Liver (tissue), 9 donors: ENCODE data around the gene SERBP1. TPM values are rescaled to one million over a fixed set of nuclear protein-coding genes. Genes with fewer than 3 reads are reported as not detected.
"Not testable (repeated sequence)": the region's sequence is repeated elsewhere in the genome, so short reads cannot be mapped to it uniquely, and the experiment has no call there.

ENCODE experiments used
- DNase-seq: peaks from one replicate; pipeline ENCODE4 v3.0.0-alpha.2; 2017; ENCODE audit warnings: low spot score
- H3K27ac ChIP-seq, 2 donors: one replicate each; pipeline ENCODE4 v1.7.0; 2013; ENCODE audit warnings: inconsistent platforms in 2 of 2, low read length in 2 of 2, control low read depth in 1 of 2, low read depth in 1 of 2, mild to moderate bottlenecking in 1 of 2
- H3K27me3 ChIP-seq, 4 donors: one replicate each; pipeline versions ENCODE4 v1.6.1 to v1.7.0; 2013; ENCODE audit warnings: low read length in 3 of 4, inconsistent platforms in 1 of 4, mild to moderate bottlenecking in 1 of 4, moderate library complexity in 1 of 4; ENCODE audit not compliant: control insufficient read depth in 4 of 4, insufficient read depth in 4 of 4
- H3K36me3 ChIP-seq, 4 donors: one replicate each; pipeline versions ENCODE4 v1.6.1 to v1.7.0; 2013; ENCODE audit warnings: low read length in 3 of 4, mild to moderate bottlenecking in 3 of 4, low read depth in 1 of 4, moderate library complexity in 1 of 4; ENCODE audit not compliant: control insufficient read depth in 4 of 4, insufficient read depth in 3 of 4
- H3K4me1 ChIP-seq, 4 donors: one replicate each; pipeline versions ENCODE4 v1.6.1 to v1.7.0; 2013; ENCODE audit warnings: low read length in 3 of 4, mild to moderate bottlenecking in 3 of 4, moderate library complexity in 1 of 4; ENCODE audit not compliant: control insufficient read depth in 4 of 4, insufficient read depth in 4 of 4
- H3K4me3 ChIP-seq, 3 donors: one replicate each; pipeline versions ENCODE4 v1.6.1 to v1.7.0; 2013; ENCODE audit warnings: low read length in 3 of 3, control low read depth in 1 of 3, low read depth in 1 of 3, mild to moderate bottlenecking in 1 of 3
- H3K9ac ChIP-seq, 2 donors: one replicate each; pipeline ENCODE4 v1.7.0; 2013; ENCODE audit warnings: low read length in 2 of 2, mild to moderate bottlenecking in 2 of 2, moderate library complexity in 2 of 2, control low read depth in 1 of 2, low read depth in 1 of 2
- H3K9me3 ChIP-seq, 4 donors: one replicate each; pipeline versions ENCODE4 v1.6.1 to v1.7.0; 2013; ENCODE audit warnings: low read length in 3 of 4; ENCODE audit not compliant: control insufficient read depth in 4 of 4
- CTCF ChIP-seq: fragments of 150-350 bp; IDR thresholded peaks from 2 replicates; pipeline ENCODE4 v1.5.1; 2017; ENCODE audit warnings: improper control_type of control experiment, low read depth, low read length; ENCODE audit not compliant: missing input control
- EGR1 ChIP-seq, 2 donors: IDR thresholded peaks; 2 replicates each; pipeline ENCODE4 v1.6.1; 2016 to 2018; ENCODE audit warnings: antibody characterized with exemption in 2 of 2, low read depth in 2 of 2
- FOXA1 ChIP-seq: IDR thresholded peaks from 2 replicates; pipeline ENCODE4 v1.6.1; 2016; ENCODE audit warnings: antibody characterized with exemption
- FOXA2 ChIP-seq: IDR thresholded peaks from 2 replicates; pipeline ENCODE4 v1.6.1; 2016; ENCODE audit warnings: antibody characterized with exemption
- GABPA ChIP-seq, 2 donors: IDR thresholded peaks in 1 of 2; conservative IDR thresholded peaks in 1 of 2; 2 replicates each; pipeline ENCODE4 v1.6.1; 2016; ENCODE audit warnings: antibody characterized with exemption in 2 of 2, mild to moderate bottlenecking in 1 of 2, moderate library complexity in 1 of 2
- HNF4A ChIP-seq, 2 donors: conservative IDR thresholded peaks; 2 replicates each; pipeline ENCODE4 v1.6.1; 2016; ENCODE audit warnings: antibody characterized with exemption in 2 of 2, mild to moderate bottlenecking in 2 of 2
- HNF4G ChIP-seq: IDR thresholded peaks from 2 replicates; pipeline ENCODE4 v1.6.1; 2016; ENCODE audit warnings: antibody characterized with exemption
- JUND ChIP-seq, 2 donors: IDR thresholded peaks; 2 replicates each; pipeline ENCODE4 v1.6.1; 2016; ENCODE audit warnings: antibody characterized with exemption in 2 of 2
- NR2F2 ChIP-seq: IDR thresholded peaks from 2 replicates; pipeline ENCODE4 v1.6.1; 2016; ENCODE audit warnings: antibody characterized with exemption
- RAD21 ChIP-seq, 2 donors: IDR thresholded peaks; 2 replicates each; pipeline ENCODE4 v1.6.1; 2016; ENCODE audit warnings: antibody characterized with exemption in 2 of 2, mild to moderate bottlenecking in 2 of 2
- REST ChIP-seq: IDR thresholded peaks from 2 replicates; pipeline ENCODE4 v1.6.1; 2016; ENCODE audit warnings: antibody characterized with exemption, mild to moderate bottlenecking
- RXRA ChIP-seq, 2 donors: IDR thresholded peaks; 2 replicates each; pipeline ENCODE4 v1.6.1; 2017 to 2018; ENCODE audit warnings: antibody characterized with exemption in 2 of 2, mild to moderate bottlenecking in 1 of 2
- SP1 ChIP-seq: IDR thresholded peaks from 2 replicates; pipeline ENCODE4 v1.6.1; 2018; ENCODE audit warnings: antibody characterized with exemption, mild to moderate bottlenecking
- TAF1 ChIP-seq: conservative IDR thresholded peaks from 2 replicates; pipeline ENCODE4 v1.6.1; 2016; ENCODE audit warnings: antibody characterized with exemption, mild to moderate bottlenecking
- YY1 ChIP-seq: IDR thresholded peaks from 2 replicates; pipeline ENCODE4 v1.6.1; 2016; ENCODE audit warnings: antibody characterized with exemption, mild to moderate bottlenecking
- WGBS: extraction: QIAGEN DNeasy Blood & Tissue Kit; methylation state at CpG from one replicate; pipeline ENCODE4 v1.1.7; 2013; 5-methylcytosine and 5-hydroxymethylcytosine counted together
- polyA plus RNA-seq, 2 donors: library from polyadenylated mRNA; stranded (reverse) in 1 of 2; unstranded in 1 of 2; fragments of 200-250 nt in 1 of 2; fragments of >200 nt in 1 of 2; fragmentation: Nextera tagmentation in 1 of 2; extraction: Ambion mirVana in 1 of 2; gene quantifications; one replicate each; pipeline versions ENCODE4 v1.2.1 to v1.2.3, GENCODE V29; 2013 to 2015
- total RNA-seq, 2 donors: library from RNA; depleted of rRNA; stranded (reverse); fragments of >200 nt; gene quantifications; one replicate each; pipeline ENCODE4 v1.2.3, GENCODE V29; 2014
- TF ChIP-seq, protein P1 (sequence below): IDR thresholded peaks from 2 replicates; pipeline ENCODE4 v1.6.1; 2016; ENCODE audit warnings: antibody characterized with exemption
- donor health status: healthy.
- donor health status: healthy.
- donor health status: healthy.
- donor health status: healthy.
- donor health status: healthy.

SERBP1 gene
- total and polyA plus RNA-seq, 4 donors = 66.6 to 140 (median 117) TPM

DNA sequence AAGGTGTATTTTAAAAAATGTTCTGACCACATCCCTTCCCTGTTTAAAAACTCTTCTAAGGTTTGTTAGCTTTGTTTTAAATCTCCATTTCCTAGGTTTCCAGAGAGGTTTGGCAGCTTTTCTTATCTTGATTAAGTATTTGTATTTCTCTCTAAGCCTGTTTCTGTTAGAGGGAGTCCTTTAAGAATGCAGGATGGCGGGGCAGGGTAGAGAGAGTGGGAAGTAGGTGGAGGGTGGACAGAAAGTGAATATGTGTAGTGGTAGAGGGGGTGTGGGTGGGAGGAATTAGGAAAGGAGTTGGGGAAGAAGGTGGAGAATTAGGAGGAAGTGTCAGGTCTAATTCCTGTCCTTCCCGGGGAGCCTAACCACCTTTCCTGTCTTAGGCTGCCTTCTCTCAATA lies 21.2 kb upstream of the SERBP1 start:
- H3K36me3 ChIP-seq = no peaks in the 10 kb centered on the region
- 78% methylated on average over 2 of the region's 2 CpGs for WGBS
- no peaks in the 10 kb centered on the region for H3K9me3 ChIP-seq
- no peak overlapping the region for H3K4me3 ChIP-seq
- no peak overlapping the region for H3K9ac ChIP-seq
- no peak for TF ChIP-seq JUND (IDR thresholded peaks at IDR 0.05)
- TF ChIP-seq SP1 = no peak
- no peak for TF ChIP-seq RXRA (IDR thresholded peaks at IDR 0.05)
- no peak for TF ChIP-seq RAD21 (IDR thresholded peaks at IDR 0.05)
- no peak for TF ChIP-seq REST
- TF ChIP-seq FOXA2 = no peak
- TF ChIP-seq NR2F2 = no peak
- no peak for TF ChIP-seq GABPA (IDR thresholded peaks at IDR 0.05 in 1 of 2, conservative IDR thresholded peaks at IDR 0.05 in 1 of 2)
- TF ChIP-seq HNF4A (conservative IDR thresholded peaks at IDR 0.05) = no peak
- TF ChIP-seq FOXA1 = no peak
- no peaks in the 10 kb centered on the region for H3K27me3 ChIP-seq
- H3K27ac ChIP-seq = no peak overlapping the region
- DNase-seq = no peak
- H3K4me1 ChIP-seq = no peaks in the 10 kb centered on the region

DNA sequence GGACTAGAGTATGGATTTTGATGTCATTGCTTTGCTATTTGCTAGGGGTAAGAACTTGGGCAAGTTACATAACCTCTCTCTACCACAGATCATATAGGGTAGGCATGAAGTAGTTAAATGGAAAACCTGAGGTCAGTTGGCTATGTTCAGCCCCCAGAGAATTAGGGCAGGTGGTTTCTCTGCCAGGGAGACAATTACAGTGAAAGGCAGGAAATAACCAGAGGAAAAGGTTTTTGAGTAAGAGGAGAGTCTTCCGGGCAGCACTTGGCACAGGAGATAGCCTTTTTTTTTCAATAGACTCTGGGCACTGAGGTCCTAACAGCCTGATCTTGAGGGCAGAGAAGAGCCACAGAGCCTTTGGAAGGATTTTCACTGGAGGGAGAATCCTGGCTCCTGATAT lies 16.7 kb upstream of the SERBP1 start:
- Histone ChIP-seq H3K27me3 (no peaks in the 10 kb centered on the region), H3K27ac (no peak overlapping the region), H3K9ac (no peak overlapping the region), H3K4me1 (no peaks in the 10 kb centered on the region), H3K4me3 (no peak overlapping the region), H3K36me3 (no peaks in the 10 kb centered on the region), H3K9me3 (no peaks in the 10 kb centered on the region)
- no peak for DNase-seq
- WGBS = 77% methylated on average over 1 of the region's 1 CpG
- TF ChIP-seq GABPA (IDR thresholded peaks at IDR 0.05 in 1 of 2, conservative IDR thresholded peaks at IDR 0.05 in 1 of 2) (no peak), YY1 (no peak), JUND (IDR thresholded peaks at IDR 0.05) (no peak), FOXA2 (no peak), NR2F2 (no peak), RAD21 (IDR thresholded peaks at IDR 0.05) (no peak), CTCF (no peak), HNF4G (no peak), EGR1 (IDR thresholded peaks at IDR 0.05; ENCODE audit: low read depth in 2 of 2) (no peak), SP1 (no peak), TAF1 (no peak), FOXA1 (no peak), RXRA (IDR thresholded peaks at IDR 0.05) (no peak)
- TF ChIP-seq, protein P1, sequence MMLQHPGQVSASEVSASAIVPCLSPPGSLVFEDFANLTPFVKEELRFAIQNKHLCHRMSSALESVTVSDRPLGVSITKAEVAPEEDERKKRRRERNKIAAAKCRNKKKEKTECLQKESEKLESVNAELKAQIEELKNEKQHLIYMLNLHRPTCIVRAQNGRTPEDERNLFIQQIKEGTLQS = no peak

DNA sequence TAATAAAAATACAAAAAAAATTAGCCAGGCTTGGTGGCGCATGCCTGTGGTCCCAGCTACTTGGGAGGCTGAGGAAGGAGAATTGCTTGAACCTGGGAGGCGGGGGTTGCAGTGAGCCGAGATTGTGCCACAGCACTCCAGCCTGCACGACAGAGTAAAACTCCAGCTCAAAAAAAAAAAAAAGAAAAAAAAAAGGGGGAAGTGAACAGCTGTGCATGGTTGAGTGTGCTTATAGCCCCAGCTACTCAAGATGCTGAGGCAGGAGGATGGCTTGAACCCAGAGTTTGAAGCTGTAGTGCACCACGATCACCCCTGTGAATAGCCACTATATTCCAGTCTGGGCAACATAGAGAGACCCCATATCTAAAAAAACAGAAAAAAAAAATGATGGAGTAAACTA lies 15.8 kb upstream of the SERBP1 start:
- H3K4me3 ChIP-seq, H3K9ac ChIP-seq, DNase-seq, H3K36me3 ChIP-seq, H3K27ac ChIP-seq, H3K4me1 ChIP-seq, H3K27me3 ChIP-seq, H3K9me3 ChIP-seq: not testable (repeated sequence)
- WGBS = 84% methylated on average over 5 of the region's 5 CpGs
